GM19455 (cell line): ENCODE measurements around the gene POU4F3.

Experiments
- ATAC-seq: cut with Tn5 transposase; IDR thresholded peaks from one replicate; pipeline ENCODE4 v1.9.1; 2021; ENCODE audit not compliant: unreplicated experiment

The POU4F3 gene

DNA sequence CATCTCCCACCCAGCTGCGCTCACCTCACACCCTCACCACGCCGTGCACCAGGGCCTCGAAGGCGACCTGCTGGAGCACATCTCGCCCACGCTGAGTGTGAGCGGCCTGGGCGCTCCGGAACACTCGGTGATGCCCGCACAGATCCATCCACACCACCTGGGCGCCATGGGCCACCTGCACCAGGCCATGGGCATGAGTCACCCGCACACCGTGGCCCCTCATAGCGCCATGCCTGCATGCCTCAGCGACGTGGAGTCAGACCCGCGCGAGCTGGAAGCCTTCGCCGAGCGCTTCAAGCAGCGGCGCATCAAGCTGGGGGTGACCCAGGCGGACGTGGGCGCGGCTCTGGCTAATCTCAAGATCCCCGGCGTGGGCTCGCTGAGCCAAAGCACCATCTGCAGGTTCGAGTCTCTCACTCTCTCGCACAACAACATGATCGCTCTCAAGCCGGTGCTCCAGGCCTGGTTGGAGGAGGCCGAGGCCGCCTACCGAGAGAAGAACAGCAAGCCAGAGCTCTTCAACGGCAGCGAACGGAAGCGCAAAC, 1.1 kb downstream of the POU4F3 start:
- no peak for ATAC-seq

DNA sequence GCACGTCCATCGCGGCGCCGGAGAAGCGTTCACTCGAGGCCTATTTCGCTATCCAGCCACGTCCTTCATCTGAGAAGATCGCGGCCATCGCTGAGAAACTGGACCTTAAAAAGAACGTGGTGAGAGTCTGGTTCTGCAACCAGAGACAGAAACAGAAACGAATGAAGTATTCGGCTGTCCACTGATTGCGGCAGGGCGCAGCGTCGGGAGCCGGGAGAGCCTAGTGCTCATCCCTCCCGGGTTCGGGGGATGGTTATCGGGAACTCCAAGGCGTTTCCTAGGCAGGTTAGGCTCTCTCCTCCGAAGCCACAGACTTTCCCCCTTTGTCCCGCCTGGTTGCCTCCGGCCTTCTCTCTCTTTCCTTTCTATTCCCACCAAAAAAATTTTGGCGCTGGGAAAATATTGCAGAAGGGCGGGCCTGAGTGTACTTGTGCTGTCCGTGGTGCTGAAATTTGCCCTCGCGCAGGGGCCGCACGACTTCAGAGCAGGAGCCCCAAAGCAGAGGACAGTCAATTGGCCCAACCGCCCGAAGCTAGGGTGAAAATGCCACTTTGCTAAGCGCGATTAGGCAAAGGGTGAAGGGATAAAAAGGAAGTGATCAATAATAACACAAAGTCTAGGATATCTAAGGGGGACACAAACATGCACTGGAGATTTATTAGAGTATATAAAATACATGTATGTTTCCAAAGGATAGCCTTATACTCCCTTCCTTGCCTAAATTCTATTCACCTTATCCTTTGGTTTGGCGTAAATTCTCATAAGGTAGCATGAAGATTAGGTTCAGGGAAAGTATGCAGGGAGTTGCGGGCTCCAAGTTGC, 1.8 kb downstream of the POU4F3 start:
- ATAC-seq, result no peak

DNA sequence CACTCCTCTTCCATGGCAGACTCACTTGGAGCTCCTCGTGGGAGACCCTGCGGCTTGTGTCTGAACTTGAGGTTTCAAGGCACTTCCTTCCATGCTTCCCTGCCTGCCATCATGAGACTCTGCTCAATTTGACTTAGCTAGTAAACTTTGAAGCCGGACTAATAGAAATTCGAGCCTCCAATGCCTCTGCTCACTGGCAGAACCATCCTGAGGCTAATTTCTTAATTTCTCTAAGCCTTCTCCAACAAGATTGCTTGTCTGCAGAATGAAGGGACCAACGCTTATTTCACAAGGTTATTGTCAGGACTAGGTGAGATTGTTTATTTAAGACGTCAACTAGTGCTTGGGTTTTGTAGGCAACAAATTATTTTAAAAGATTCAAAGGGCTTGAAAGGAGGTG, 3.2 kb downstream of the POU4F3 start:
- no peak for ATAC-seq

DNA sequence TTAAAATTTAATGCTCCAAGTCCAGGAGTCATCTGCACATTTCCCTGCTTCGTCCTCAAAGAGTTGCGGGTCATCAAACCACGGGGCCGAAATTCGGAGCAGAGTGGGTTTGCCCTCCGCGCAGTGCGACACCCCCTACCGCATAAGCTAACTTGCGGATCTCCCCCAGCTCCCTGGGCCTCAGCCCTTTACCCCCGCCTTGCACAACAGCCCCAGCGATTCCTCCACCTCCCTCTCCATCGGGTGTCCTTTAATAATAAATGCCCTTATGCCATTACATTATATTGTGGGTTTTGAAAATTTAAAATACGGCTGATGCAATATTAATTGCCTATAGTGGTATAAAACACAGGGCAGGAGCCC, 3.9 kb downstream of the POU4F3 start:
- ATAC-seq, result no peak

DNA sequence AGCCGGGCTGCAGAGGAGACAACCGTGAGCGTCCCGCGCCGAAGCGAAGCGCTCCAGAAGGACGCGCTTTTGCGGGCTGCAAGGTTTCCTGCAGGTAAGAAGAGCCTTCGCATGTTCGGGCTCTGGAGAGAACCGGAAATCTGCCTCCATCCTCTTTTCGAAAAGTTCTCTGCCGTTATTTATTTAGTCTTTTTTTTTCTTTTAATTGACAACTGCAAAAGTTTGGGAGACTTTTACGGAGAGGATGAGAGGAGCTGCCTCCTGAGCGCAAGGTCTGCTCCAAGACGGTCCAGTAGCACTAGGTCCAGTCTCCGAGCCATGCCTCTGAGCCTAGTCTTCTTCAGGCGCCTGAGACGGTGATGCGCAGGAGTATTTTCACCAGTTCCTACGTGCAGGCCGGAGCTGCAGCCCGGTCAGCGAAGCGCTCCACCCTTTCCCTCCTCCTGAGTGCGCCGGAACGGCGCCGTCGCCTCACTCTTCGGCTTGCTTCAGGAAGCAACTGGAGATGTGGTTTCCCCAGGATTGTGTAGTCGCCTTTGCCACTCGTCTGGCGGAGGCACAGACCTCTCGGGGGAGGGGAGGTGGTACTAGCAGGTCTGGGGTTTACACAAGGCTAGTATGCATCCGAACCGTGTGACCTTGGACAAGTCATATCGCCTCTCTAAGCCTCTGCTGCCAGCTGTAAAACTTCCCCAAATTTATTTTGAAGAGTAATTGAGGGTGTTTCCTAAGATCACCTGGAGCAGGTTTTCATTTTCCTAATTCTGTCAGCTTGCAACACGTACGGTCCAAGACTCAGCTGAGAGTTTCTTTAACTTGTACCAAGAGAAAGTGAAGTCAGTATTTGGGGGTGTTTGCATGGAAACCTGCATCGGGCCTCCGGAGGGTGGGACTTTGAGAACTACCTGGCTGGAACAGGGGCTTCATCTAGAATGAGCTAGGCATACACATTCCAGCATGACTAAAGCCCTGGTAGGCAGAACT, 4.5 kb downstream of the POU4F3 start:
- ATAC-seq, result no peak

DNA sequence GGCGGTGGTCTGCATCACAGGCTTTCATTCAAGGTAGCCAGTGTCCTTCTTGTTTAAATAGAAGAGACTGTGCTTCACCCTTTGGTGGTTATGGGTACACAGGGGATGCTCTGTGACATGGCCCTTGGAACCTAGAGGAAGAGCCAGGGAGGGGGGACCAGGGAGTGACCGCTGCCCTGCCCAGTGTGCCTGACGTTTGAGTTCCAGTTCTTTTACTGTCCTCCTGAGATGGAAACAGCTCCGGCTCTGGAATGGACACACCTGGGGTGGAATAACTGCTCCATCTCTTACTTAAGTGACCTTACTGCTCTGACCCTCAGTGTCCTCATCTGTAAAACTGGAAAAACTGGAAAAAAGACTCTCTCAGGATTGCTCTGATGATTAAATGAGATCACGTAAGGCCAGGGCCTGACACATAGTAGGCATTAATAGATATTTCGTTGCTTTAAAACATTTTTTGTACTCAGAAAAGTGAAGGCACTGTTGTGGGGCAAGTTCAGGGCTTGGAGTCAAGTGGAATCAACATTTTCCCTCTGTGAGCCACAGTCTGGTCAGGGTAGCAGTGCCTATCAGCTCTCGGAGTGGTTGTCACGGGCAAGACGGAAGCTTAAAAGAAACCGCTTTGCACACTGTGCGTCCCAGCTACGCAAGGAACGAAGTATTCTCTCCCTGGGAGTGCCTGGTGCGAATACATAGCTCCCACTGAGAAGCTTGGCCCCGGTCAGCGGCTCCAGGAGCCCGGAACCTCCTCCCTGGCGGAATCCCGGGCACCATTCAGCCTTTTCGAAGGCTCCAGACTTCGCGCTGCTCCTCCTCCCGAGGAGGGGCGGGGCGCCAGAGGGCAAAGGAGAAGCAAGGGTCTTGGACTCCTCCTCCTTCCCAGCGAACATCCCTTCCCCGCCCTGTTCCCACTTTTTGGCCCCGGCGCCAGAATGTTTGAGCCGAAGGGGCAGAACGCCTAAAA, 5.8 kb downstream of the POU4F3 start:
- ATAC-seq, result no peak

DNA sequence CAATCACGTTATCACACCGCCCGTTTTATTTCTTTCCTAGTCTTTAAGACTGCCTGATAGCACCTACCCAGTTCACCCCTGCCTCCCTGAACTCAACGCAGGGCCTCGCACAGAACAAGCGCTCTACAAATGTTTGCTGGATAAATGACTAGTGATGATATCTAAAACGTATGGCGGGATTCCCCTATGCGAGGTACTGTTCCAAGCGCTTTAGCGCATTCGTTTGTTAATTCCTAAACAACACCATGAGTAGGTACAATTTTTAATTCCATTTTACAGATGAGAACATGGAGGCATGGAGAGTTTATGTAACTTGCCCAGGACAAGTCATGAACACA, 6.6 kb downstream of the POU4F3 start:
- ATAC-seq, result no peak

DNA sequence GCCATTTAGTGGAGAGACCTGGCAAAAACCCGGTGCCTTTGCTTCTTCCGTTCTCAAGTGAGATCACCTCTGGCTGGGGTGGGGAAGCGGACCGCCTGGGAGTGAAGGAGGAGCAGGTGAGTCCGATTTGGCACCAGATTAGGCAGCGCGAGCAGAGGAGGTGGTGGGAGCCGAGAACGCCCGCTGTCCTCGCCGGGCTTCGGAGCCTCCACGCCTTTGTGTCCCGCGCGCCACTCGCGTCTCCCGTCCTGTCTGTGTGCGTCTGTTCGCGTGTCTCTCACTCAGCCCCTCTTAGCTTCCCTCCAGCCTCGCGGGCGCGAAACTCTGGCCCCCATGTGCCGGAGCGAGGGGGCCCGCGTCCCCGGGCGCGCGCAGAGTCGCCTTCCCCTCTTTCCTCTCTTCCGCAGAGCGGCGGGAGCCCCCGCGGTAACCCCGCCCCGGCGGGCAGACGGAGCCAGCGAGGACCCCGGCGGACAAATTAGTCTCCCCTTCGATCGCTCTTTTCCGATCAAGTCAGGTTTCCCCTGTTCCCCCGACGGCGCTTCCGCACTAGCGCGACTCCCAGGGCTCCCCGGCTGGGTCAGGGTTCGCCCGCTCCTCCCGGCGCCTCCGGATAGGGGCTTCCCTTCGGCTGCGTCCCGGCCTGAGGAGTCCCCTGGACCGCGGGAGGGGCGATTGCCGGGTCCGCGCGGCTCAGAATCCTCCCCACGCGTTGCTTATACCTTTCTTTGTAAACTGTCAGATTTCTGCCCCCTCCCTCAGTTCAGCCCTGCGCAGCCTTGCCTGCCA, 7.1 kb downstream of the POU4F3 start:
- no peak for ATAC-seq

DNA sequence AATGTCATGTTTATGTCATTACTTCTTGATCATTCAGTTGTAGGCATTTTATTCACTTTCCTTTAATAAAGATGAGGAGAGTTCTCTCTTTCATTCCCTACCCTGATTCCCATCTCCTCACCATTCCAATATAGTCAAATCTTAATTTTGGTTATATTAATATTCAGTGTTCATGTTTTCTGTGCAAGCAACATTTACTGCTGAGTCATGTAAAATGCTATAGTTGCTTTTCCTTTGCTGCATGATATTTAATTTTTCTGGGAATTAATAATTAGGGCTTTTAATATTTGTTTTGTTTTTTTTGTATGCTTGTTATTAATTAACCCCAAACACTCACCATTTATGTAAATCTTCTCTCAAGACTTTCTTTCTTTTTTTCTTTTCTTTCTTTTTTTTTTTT, 18.5 kb downstream of the POU4F3 start:
- ATAC-seq, result no peak

DNA sequence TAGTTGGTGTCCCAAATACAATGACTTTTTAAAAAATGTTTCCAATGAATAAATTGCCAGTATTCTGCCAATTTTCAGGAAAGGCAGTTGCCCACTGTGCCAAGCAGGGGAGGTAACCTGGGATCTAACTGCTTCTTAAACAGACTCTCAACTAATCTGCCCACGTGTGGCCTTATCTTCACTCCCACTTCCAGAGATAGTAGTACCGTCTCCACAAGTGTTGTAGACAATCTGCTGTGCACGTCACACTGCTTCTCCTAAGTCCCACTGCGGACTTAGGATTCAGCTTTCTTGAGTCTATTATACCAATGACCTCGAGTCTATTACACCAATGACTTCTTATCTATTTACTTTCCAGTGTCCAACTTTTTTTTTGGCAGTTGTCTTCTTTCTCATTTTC, 21.2 kb downstream of the POU4F3 start:
- no peak for ATAC-seq

DNA sequence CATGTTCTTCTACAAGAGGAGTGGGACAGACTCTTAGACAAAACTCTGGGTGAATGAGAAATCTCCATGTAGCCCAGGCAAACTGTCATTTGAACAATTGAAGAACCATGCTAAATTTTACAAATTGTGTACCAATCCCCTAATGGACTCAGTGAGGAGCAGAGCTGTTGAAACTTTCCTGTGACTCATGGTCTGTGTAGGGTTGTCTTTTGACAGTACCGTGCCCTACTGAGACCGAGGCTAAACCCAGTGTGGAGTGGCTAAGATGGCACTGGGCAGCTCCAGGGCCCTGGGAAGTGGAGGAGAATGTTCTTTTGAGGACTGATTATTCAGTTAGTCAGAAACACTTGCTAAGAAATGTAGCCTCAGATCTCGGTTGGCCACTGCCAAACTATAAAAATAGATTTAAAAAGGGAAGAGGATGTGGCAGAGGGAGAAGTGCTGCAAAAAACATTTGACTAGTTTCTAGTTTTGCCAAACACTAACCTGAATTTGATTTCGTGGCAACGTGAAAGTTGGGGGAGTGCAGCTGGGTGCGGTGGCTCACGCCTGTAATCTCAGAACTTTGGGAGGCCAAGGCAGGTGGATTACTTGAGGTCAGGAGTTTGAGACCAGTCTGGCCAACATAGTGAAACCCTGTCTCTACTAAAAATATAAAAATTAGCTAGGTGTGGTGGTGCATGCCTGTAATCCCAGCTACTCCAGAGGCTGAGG, 24.7 kb downstream of the POU4F3 start:
- no peak for ATAC-seq

DNA sequence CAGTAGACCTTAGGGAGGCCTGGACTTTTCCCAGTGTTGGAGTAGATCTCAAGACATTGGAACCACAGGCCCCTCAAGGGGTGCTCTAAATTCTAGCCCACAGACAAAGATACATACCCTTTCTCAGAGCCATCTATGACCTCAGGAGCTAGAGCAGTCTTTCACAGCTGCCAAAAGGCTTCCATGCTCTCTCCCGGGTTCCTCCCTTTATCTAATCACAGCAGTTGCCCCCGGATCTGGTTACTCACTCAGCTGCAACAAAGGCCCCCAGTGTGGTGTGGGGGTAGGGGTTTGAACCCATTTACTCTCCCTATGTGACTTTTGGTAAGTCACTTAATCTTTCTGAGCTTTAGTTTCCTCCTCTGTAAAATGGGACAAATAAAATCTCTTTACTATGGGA, 27.0 kb downstream of the POU4F3 start:
- no peak for ATAC-seq

DNA sequence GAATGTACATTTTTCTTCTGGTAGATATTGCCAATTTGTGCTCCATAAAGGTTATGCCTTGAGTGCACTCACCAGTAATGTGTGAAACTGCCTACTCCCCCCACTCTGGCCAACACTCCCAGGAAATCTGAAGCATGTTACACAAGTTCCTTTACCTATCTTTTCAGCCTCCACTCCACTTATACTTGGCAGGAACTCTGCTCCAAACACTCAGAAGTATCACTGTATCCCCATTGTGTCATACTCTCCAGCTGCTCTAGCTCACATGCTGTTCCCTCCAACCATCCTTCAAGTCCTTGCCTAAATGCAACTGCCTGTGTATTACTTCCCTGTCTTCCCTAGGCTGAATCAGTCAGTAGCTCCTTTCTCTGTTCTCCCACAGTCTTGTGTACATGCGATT, 28.3 kb downstream of the POU4F3 start:
- no peak for ATAC-seq

DNA sequence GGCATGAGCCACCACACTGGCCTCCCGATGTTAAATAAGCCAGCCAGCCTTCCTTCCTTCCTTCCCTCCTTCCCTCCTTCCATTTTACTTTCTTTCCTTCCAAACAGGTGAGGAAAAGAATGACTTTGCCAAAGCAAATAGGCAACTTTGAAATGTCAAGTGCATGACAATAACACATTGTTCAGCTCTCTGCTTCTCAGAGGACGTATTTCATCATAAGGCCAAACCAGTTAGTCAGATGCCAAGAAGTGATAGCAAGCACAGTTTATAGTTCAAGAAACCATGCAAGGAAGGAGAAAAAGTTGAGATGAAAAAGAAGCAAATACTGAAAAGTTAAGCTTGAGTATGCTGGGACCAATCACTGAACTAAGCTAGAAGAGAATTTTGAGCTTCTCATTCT, 29.5 kb downstream of the POU4F3 start:
- ATAC-seq, result no peak

DNA sequence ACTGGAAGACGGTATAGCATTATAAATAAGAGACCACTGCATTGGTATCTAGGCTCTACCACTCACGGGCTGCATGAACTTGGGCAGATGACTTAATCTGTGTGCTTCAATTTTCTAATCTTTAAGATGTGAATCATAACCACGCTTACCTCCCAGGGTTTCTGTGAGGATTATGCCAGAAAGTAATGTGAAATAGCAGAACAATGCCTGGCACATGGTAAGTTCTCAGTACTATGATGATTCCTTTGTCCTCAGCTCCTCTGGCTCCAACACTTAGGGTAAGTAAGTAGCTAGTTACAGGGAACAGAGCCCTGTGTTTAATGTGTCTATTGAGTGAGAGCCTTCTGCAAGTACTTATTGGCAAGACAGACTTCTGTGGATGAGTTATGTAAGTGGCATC, 31.1 kb downstream of the POU4F3 start:
- ATAC-seq, result no peak

DNA sequence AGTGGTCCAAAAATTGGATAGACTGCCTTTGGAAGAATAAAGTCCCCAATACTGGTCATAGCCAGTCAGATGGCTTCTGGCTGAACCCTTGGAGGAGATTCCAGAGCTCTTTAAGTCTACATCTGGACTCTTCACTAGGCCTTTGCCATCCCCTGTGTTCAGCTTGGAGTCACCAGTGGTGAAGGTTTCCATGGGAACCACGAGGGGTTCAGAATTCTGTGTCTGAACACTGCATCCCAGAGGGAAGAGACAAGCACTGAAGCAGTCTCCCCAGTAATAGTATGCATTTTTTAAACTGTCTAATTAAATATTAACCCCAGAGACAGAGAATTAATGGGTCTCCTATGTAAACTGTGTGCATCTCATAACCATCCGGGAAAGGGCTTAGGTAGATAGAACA, 38.2 kb downstream of the POU4F3 start:
- ATAC-seq, result no peak

DNA sequence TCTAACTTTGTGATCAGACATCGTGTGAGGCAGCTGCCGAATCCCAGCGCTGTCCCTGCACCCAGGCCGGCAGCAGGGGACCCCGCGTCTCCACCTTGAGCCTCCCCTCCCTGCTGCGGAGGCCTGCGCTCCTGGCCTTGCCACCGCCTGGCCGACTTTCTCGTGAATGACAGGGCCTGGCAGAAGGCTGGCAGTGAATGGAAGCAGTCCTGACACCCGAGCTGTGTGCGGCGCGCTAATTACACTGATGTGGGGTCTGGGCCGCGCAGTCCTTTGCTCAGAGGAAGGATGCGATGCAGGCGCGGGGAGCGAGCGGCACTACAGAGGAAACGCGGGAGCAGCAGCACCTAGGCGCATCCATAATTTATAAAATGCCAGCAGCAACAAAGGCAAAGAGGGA, 40.3 kb downstream of the POU4F3 start:
- ATAC-seq, result no peak

DNA sequence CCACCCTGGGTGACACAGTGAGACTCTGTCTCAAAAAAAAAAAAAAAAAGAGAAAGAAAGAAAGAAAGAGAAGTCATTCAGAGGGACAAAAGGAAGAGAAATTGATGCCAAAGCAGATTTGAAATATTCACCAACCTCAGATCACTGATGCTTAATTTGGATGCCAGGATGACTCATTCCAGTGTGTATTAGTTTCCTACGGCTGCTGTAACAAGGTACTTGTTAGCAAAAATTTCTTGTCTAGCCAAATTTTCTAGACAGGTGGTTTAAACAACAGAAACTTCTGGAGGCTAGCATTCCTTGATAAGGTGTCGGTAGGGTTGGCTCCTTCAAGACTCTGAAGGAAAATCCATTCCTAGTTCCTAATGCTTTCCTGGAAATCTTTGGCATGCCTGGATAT, 42.1 kb downstream of the POU4F3 start:
- no peak for ATAC-seq

DNA sequence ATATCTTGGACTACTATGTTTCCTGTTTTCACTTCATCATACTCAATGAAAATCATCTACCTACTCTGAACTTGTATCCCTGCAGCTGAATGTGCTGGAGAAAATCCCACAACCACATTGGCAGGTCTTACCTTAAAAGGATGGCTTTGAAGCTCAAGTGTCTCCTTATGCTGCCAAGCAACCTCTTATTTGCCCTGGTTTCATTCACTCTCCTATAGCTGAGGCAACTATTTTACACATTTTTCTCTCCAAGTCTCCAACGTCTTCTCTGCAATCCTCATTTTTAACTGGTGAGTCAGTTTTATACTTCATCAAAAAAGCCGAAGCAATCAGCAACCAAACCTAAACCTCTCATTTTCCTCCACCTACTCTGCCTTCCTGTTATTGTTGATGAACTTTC, 49.7 kb downstream of the POU4F3 start:
- no peak for ATAC-seq
